T-helper 22 cell (primary cell): ENCODE data around the gene KIF4A.
"Not testable (repeated sequence)": the region's sequence is repeated elsewhere in the genome, so short reads cannot be mapped to it uniquely, and the experiment has no call there.

Source experiments
- DNase-seq: peaks from one replicate; pipeline ENCODE4 v3.0.0-alpha.2; 2020; ENCODE audit warnings: low read depth

Gene KIF4A

DNA sequence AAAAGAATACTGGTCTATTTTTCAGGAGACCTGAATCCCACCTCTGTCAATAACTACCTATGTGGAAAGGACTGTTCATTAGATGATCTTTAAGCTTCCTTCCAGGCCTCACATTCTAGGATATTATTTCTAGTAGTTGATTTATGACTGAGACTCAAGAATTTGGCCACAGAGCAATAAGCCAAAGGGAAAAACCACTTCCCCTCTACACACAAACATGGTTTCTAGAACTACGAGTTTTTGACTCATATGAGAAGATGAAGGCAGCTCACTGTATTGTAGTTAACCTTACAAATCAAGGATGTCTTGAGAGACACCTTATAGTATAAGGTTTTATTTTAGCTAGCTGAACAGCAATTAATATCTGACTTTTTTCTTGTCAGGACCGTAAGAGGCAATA lies 96.3 kb downstream of the KIF4A start:
- DNase-seq = no peak

- DNase-seq = no peak
Observed at GRCh38 chrX:70398899-70399298, 109.0 kb downstream of the KIF4A start.

GRCh38 chrX:70400181-70400580 lies 110.3 kb downstream of the KIF4A start:
- not testable (repeated sequence) for DNase-seq

GRCh38 chrX:70402721-70403120 lies 112.8 kb downstream of the KIF4A start:
- DNase-seq = no peak

GRCh38 chrX:70405003-70405402 lies 115.1 kb downstream of the KIF4A start:
- DNase-seq = no peak

GRCh38 chrX:70410921-70411320 lies 121.0 kb downstream of the KIF4A start:
- no peak for DNase-seq

GRCh38 chrX:70411475-70411874 lies 121.6 kb downstream of the KIF4A start:
- no peak for DNase-seq

DNA sequence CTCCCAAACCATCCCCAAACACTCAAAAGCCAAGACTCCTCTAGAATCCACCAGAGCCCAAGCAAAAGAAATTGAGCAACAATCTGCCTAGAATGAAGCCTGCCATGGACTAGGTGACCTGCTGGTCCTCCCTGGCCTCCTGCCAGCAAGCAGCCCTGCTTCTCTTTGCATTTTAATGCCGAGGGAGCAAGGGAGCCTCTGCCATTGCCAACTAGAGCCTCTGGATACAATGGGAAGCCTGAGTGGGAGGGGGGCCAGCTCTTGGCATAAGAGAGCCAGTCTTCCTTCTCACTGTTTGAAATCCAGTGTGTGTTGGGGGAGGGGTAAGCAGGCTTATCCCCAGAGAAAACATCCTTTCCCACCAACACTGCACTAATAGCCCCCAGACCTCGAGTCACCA lies 131.7 kb downstream of the KIF4A start:
- no peak for DNase-seq

GRCh38 chrX:70422851-70423341 lies 133.0 kb downstream of the KIF4A start, which contains the start of gene GDPD2:
GDPD2 (plus strand) TSS chrX:70423314; CDS start chrX:70424985, 1,671 bp downstream.
- DNase-seq = no peak

GRCh38 chrX:70423936-70424675 lies 134.2 kb downstream of the KIF4A start:
- no peak for DNase-seq

DNA sequence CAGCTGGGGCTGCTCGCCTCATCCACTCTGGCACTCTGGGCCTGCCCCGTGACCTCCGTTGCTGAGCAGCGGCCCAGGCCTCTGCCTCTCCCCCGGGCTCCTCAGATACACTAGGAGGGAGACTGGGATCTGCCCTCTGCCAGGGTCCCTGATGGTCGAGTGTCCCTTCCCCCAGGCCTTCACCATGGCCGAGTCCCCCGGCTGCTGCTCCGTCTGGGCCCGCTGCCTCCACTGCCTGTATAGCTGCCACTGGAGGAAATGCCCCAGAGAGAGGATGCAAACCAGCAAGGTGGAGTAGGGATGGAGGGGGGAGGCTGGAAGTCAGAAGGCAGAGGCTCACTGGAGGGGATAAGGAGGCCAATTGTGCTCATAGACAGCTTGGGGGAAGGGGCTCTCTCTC lies 134.9 kb downstream of the KIF4A start:
- DNase-seq = no peak

DNA sequence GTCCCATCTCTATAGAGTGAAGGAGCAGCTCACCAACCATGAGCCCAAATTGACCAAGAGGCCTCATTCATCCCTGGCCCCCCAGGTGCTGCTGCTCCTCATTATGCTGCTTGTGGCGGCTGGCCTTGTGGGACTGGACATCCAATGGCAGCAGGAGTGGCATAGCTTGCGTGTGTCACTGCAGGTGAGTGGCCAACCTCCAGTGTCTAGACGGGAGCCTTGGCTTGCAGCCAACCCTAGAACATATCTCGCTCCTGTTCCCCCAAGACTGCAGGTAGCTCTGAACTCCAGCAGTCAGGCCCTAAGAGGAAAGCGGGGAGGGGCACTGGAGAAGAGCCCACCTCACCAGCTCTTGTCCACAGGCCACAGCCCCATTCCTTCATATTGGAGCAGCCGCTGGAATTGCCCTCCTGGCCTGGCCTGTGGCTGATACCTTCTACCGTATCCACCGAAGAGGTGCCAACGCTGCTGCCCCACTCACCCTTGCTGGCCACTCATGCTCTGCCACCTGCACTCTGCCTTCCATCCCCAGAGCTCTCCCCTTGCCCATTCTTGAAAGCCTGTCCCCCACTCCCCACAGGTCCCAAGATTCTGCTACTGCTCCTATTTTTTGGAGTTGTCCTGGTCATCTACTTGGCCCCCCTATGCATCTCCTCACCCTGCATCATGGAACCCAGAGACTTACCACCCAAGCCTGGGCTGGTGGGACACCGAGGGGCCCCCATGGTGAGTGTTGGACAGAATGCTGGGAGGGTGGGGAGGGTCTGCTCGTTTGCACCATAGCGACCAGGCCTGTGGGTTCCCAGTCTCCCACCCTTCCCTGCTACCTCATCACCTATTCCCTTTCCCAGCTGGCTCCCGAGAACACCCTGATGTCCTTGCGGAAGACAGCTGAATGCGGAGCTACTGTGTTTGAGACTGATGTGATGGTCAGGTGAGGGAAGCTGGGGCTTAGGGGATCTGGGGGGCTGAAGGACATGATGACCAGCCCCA lies 136.7 kb downstream of the KIF4A start:
- DNase-seq = no peak

- DNase-seq = no peak
Observed at GRCh38 chrX:70427365-70427764, 137.5 kb downstream of the KIF4A start.

GRCh38 chrX:70429759-70430158 lies 139.9 kb downstream of the KIF4A start:
- no peak for DNase-seq

- DNase-seq = no peak
Observed at GRCh38 chrX:70432936-70433847, 143.3 kb downstream of the KIF4A start.

DNA sequence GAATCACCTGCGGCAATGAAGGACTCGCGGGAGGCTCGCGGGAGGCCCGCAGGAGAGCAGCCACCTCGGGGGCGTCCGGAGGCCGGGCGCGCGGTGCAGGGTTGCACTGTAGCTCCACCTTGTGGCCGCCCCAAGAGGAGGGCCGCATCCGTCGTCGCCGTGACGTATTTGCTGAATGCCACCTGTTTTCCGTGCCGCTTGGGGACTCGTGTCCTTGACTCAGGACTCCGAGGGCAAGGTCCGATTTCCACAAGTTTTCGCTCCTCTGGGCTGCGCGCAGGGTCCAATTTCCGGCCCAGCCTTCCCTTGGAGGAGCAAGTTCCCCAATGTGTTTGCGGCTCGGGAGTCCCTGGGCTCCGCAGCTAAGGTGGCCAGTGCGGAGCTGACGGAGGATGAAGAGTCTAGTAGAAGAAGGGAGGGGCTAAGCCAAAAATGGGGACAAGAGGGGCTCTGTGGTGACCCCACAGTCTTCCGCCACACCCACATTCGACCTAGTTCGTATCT lies 144.0 kb downstream of the KIF4A start:
- DNase-seq = peak; percentile 52

GRCh38 chrX:70434352-70434866 lies 144.5 kb downstream of the KIF4A start:
- peak; percentile 42 for DNase-seq

DNA sequence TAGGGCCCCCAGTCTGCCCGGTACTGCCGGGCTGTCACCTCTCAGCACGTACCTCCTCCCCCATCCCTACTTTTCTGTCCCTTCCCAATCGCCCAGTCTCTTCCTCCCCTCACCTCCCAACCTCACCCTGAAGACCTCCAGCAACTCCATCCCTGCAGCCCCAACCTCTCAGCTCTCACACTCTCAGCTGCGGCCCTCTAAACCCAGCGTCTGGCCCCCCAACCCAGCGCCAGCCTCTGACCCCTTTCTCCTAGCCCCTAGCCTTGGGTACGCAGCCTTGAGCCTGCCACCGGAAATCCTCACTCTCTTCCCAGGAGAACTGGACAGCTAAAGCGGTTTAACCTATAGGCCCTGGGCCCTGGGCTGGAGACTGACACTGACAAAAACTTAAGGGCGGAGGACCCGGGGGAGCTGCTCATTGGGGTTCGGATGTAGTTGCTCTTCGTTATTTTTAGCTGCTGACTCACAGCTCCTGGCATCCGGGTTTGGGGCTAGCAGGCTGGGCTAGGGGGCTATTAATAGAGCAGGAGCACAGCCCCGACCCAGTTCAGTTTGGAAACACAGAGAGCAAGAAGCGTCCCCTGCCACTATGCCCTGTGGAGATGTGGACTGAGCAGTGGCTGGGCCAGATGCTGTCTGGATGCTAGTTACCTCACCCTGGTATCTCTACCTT lies 145.1 kb downstream of the KIF4A start:
- no peak for DNase-seq

DNA sequence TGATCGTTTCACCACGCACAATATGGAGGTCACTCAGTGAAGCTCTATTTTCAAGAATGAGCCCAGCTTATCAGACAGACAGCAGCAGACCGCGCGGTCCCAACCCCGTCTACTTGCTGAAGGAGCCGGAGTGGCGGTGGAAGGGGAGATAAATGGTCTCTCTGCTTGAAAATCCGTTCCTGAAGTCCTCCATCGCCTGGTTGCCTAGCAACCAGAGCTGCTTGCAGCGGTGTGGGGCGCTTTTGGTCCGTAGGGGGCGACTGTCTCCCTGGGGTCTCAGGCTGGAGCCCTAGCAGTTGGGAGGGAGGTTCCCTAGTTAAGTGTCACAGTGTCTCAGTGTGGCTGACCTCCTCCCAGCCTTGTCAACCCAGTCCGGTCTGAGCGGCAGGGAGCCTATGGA lies 146.4 kb downstream of the KIF4A start:
- DNase-seq = no peak

GRCh38 chrX:70437011-70437410 lies 147.1 kb downstream of the KIF4A start:
- no peak for DNase-seq
